ENCODE data around the gene BTNL3. TPM values are rescaled to one million over a fixed set of nuclear protein-coding genes. Genes with fewer than 3 reads are reported as not detected.

BTNL3 gene
- total RNA-seq, 1 donor from 2014 or later = not detected

DNA sequence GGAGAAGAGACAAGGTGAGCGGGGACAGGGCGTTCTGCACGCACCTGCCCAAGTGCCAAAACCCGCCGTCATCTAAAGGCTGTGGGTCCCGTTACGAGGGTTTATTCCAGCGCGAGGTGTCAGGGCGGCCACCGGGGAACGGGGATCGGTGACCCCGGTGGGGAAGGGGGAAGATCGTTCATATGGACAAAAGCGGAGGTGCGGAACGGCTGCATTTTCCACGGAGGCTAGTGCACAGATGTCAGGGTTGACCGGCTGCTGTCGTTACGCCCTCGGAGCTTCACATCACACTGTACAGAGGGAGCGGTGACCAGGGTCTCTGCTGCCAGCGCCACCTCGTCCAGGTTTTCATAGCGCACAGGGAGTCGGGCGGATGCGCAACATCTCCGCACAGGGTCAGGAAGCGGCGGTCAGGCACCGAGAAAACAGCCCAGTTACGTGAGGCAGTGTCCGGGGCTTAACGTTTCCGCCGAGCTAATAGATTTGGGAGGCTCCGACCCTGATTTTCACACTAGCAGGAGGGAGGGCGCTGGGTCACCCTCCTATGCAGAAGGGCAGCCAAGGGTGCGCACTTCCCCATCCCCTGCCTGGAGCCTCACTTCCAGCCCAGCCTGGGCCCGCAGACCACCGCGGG, 65.0 kb downstream of the BTNL3 start:
- H3K4me3 ChIP-seq (ENCODE audit: insufficient read depth, low read depth, low read length) = no peak overlapping the region
- no peaks in the 10 kb centered on the region for H3K36me3 ChIP-seq (ENCODE audit: insufficient read depth, low read length)
- H3K27me3 ChIP-seq (ENCODE audit: insufficient read depth, low read length) = peaks cover 44% of the 10 kb centered on the region
- no peaks in the 10 kb centered on the region for H3K79me2 ChIP-seq (ENCODE audit: insufficient read depth, low read length)
- Mint-ChIP-seq H3K9me3 (ENCODE audit: unreplicated experiment) (peaks cover 9% of the 10 kb centered on the region), H3K36me3 (ENCODE audit: low read depth, unreplicated experiment) (no peaks in the 10 kb centered on the region), H3K27me3 (ENCODE audit: low read depth, unreplicated experiment) (peaks cover 84% of the 10 kb centered on the region), H3K4me1 (ENCODE audit: low read depth, unreplicated experiment) (peaks cover 3% of the 10 kb centered on the region), H3K27ac (ENCODE audit: unreplicated experiment) (no peak overlapping the region), H3K4me3 (ENCODE audit: unreplicated experiment) (peak overlapping the region; percentile 72)
- no peaks in the 10 kb centered on the region for H3K9me3 ChIP-seq (ENCODE audit: insufficient read depth, low read depth, low read length)
- TF ChIP-seq CTCF (IDR thresholded peaks at IDR 0.05; ENCODE audit: insufficient read depth, low read depth, low read length) (no peak), EZH2 (IDR thresholded peaks at IDR 0.05; ENCODE audit: insufficient read depth, low read length) (peak; percentile 98)
- no peaks in the 10 kb centered on the region for H4K20me1 ChIP-seq (ENCODE audit: insufficient read depth, low read length)
- H3K9ac ChIP-seq (ENCODE audit: low read length) = no peak overlapping the region
- no peak overlapping the region for H3K27ac ChIP-seq (ENCODE audit: low read depth, low read length)
- FAIRE-seq (no peak), DNase-seq (ENCODE audit: low read depth) (no peak)
- H3K4me1 ChIP-seq (ENCODE audit: insufficient read depth, low read length) = no peaks in the 10 kb centered on the region
- H3K4me2 ChIP-seq (ENCODE audit: low read length) = peak overlapping the region; percentile 79
- H2AFZ ChIP-seq (ENCODE audit: low read depth, low read length) = peak overlapping the region; percentile 52

DNA sequence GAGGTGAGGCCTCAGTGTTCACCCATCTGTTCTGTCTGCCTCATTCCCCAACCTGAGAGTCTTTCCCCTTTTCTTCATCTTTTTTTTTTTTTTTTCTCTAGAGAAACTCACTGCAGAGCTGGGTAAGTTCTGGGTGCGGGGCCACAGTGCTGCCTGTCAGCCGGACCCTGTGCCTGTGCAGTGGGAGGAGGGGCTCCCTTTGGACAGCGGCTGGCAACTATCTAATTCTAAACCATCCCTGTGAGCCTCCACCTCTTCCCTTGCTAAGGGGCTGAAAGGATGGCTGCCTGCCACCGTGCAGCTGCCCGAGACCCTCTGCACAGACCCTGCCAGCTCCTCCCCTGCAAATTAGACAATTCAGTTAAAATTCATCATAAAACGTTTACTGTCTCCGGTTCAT, 65.5 kb downstream of the BTNL3 start:
- no peaks in the 10 kb centered on the region for H3K36me3 ChIP-seq (ENCODE audit: insufficient read depth, low read length)
- Mint-ChIP-seq H3K4me1 (ENCODE audit: low read depth, unreplicated experiment) (peaks cover 3% of the 10 kb centered on the region), H3K27me3 (ENCODE audit: low read depth, unreplicated experiment) (peaks cover 89% of the 10 kb centered on the region), H3K27ac (ENCODE audit: unreplicated experiment) (no peak overlapping the region), H3K36me3 (ENCODE audit: low read depth, unreplicated experiment) (no peaks in the 10 kb centered on the region), H3K9me3 (ENCODE audit: unreplicated experiment) (peaks cover 9% of the 10 kb centered on the region), H3K4me3 (ENCODE audit: unreplicated experiment) (peak overlapping the region; percentile 58)
- FAIRE-seq = no peak
- no peaks in the 10 kb centered on the region for H3K79me2 ChIP-seq (ENCODE audit: insufficient read depth, low read length)
- H3K27me3 ChIP-seq (ENCODE audit: insufficient read depth, low read length) = peaks cover 47% of the 10 kb centered on the region
- H3K27ac ChIP-seq (ENCODE audit: low read depth, low read length) = no peak overlapping the region
- peak overlapping the region; percentile 79 for H3K4me2 ChIP-seq (ENCODE audit: low read length)
- DNase-seq (ENCODE audit: low read depth) = no peak
- no peaks in the 10 kb centered on the region for H4K20me1 ChIP-seq (ENCODE audit: insufficient read depth, low read length)
- H3K9me3 ChIP-seq (ENCODE audit: insufficient read depth, low read depth, low read length) = no peaks in the 10 kb centered on the region
- no peak for TF ChIP-seq CTCF (IDR thresholded peaks at IDR 0.05; ENCODE audit: insufficient read depth, low read depth, low read length)
- TF ChIP-seq EZH2 (IDR thresholded peaks at IDR 0.05; ENCODE audit: insufficient read depth, low read length) = no peak
- no peak overlapping the region for H2AFZ ChIP-seq (ENCODE audit: low read depth, low read length)
- no peaks in the 10 kb centered on the region for H3K4me1 ChIP-seq (ENCODE audit: insufficient read depth, low read length)
- no peak overlapping the region for H3K9ac ChIP-seq (ENCODE audit: low read length)
- no peak overlapping the region for H3K4me3 ChIP-seq (ENCODE audit: insufficient read depth, low read depth, low read length)

DNA sequence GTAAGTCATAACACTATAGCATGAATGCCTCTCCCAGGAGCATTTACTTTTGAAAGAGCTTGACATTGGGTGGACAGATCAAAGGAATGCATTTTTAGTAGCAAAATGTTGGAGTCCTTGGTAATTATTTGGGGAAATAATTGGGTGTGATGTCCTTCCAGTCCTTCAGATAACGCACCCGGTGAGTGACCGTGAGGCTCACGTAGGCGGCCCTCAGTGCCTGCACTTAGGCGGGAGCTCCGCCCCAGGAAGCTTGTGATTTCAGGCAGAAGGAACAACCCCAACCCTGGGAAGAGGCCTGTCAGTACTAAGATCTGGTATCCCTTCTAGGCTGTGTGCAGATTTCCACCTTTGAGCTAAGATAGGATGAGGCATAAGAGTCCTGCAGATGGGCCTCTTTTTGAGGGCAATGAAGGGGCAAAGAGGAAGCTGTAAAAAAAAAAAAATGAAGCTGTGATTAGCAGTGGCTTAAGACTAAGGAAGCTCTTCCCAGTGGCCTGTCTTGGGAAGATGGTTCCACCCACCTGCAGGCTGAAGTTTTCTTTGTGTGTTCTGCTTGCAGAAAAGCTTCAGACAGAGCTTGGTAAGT, 66.3 kb downstream of the BTNL3 start:
- no peaks in the 10 kb centered on the region for H3K4me1 ChIP-seq (ENCODE audit: insufficient read depth, low read length)
- H3K9ac ChIP-seq (ENCODE audit: low read length) = no peak overlapping the region
- H3K27ac ChIP-seq (ENCODE audit: low read depth, low read length) = no peak overlapping the region
- no peaks in the 10 kb centered on the region for H3K9me3 ChIP-seq (ENCODE audit: insufficient read depth, low read depth, low read length)
- no peaks in the 10 kb centered on the region for H4K20me1 ChIP-seq (ENCODE audit: insufficient read depth, low read length)
- no peak for TF ChIP-seq EZH2 (IDR thresholded peaks at IDR 0.05; ENCODE audit: insufficient read depth, low read length)
- TF ChIP-seq CTCF (IDR thresholded peaks at IDR 0.05; ENCODE audit: insufficient read depth, low read depth, low read length) = no peak
- no peak overlapping the region for H2AFZ ChIP-seq (ENCODE audit: low read depth, low read length)
- H3K36me3 ChIP-seq (ENCODE audit: insufficient read depth, low read length) = no peaks in the 10 kb centered on the region
- peaks cover 88% of the 10 kb centered on the region for H3K27me3 Mint-ChIP-seq (ENCODE audit: low read depth, unreplicated experiment)
- peaks cover 49% of the 10 kb centered on the region for H3K27me3 ChIP-seq (ENCODE audit: insufficient read depth, low read length)
- H3K4me1 Mint-ChIP-seq (ENCODE audit: low read depth, unreplicated experiment) = peaks cover 3% of the 10 kb centered on the region
- H3K4me3 Mint-ChIP-seq (ENCODE audit: unreplicated experiment) = no peak overlapping the region
- H3K9me3 Mint-ChIP-seq (ENCODE audit: unreplicated experiment) = peaks cover 9% of the 10 kb centered on the region
- no peak overlapping the region for H3K4me3 ChIP-seq (ENCODE audit: insufficient read depth, low read depth, low read length)
- H3K4me2 ChIP-seq (ENCODE audit: low read length) = no peak overlapping the region
- H3K36me3 Mint-ChIP-seq (ENCODE audit: low read depth, unreplicated experiment) = no peaks in the 10 kb centered on the region
- no peak for DNase-seq (ENCODE audit: low read depth)
- no peaks in the 10 kb centered on the region for H3K79me2 ChIP-seq (ENCODE audit: insufficient read depth, low read length)
- no peak overlapping the region for H3K27ac Mint-ChIP-seq (ENCODE audit: unreplicated experiment)
- FAIRE-seq = no peak
